Bronchial epithelial cell (primary cell): ENCODE results near the gene PTH1R. TPM values are rescaled to one million over a fixed set of nuclear protein-coding genes. Genes with fewer than 3 reads are reported as not detected.

ENCODE experiments used
- DNase-seq: peaks from one replicate; pipeline ENCODE4 v3.0.0-alpha.2; 2010; ENCODE audit warnings: low read depth
- FAIRE-seq: peaks from 2 replicates; lab custom pipeline; 2011; peaks lifted over from hg19 to GRCh38; lab: Jason Lieb, UNC
- H3K27me3 ChIP-seq: 2 replicates; pipeline ENCODE4 v1.5.1; 2011; ENCODE audit warnings: low read length; ENCODE audit not compliant: control insufficient read depth, insufficient read depth
- H3K36me3 ChIP-seq: 2 replicates; pipeline ENCODE4 v1.5.1; 2011; ENCODE audit warnings: low read length; ENCODE audit not compliant: control insufficient read depth, insufficient read depth
- H3K4me3 ChIP-seq: 2 replicates; pipeline ENCODE4 v1.5.1; 2011; ENCODE audit warnings: mild to moderate bottlenecking, low read depth, low read length, control low read depth
- CTCF ChIP-seq: IDR thresholded peaks from 2 replicates; pipeline ENCODE4 v1.5.1; 2011; ENCODE audit warnings: mild to moderate bottlenecking, moderate library complexity, low read length, control low read depth, inconsistent platforms; ENCODE audit not compliant: insufficient read depth, severe bottlenecking
- total RNA-seq: library from RNA; depleted of rRNA; stranded (reverse); fragments of >200 nt; gene quantifications from 2 replicates; pipeline ENCODE4 v1.2.1, GENCODE V29; 2014

The PTH1R gene
- total RNA-seq, 1 donor from 2014 or later = not detected

DNA sequence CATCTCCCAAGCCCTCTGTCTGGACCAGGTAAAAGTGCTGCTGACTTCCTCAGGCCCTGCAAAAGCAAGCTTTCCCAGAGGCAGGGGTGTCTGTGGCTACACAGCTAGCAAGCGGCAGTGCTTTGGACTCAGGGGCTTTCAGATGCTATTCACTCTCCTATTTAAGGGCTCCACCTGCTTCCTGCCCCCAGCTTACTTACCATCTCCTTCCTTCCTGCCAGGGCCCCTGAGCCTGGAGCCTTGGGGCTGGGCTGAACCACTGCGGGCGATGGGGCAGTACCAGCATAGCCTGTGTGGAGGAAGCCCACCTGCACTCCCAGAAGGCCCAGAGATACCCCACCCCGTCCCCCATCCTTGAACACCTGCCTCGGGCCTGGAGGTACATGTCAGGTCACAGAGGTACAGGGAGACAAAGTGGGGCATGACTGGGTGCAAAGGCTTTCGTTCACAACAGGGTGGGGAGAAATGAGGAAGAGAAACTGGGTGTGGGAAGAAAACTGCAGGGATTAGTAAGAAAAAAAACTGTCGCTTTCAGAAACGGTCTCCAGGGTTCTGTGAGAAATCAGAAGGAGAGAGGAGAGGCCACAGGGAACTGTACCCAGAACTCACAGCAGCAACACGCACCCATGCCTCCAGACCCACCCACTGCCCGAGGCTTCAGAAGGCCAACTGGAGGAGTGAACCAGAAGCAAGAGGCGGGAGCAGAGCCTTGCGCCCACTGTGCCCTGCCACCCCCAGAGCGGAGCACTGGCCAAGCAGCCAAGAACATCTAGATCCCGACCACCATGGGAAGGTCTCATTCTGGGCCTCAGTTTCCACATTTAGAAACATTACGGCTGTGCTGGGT, 49.6 kb downstream of the PTH1R start:
- FAIRE-seq (no peak), DNase-seq (no peak)
- H3K36me3 ChIP-seq = peaks cover 40% of the 10 kb centered on the region
- TF ChIP-seq CTCF = no peak
- no peaks in the 10 kb centered on the region for H3K27me3 ChIP-seq
- H3K4me3 ChIP-seq = no peak overlapping the region

- DNase-seq (no peak), FAIRE-seq (no peak)
- H3K27me3 ChIP-seq = no peaks in the 10 kb centered on the region
- peaks cover 36% of the 10 kb centered on the region for H3K36me3 ChIP-seq
- H3K4me3 ChIP-seq = no peak overlapping the region
- TF ChIP-seq CTCF = no peak
Measured at GRCh38 chr3:46927718-46928073, 50.2 kb downstream of the PTH1R start.

GRCh38 chr3:46928282-46928681, 50.8 kb downstream of the PTH1R start:
- no peak for FAIRE-seq
- Histone ChIP-seq H3K27me3 (no peaks in the 10 kb centered on the region), H3K36me3 (peaks cover 30% of the 10 kb centered on the region), H3K4me3 (no peak overlapping the region)
- no peak for DNase-seq
- TF ChIP-seq CTCF = no peak

DNA sequence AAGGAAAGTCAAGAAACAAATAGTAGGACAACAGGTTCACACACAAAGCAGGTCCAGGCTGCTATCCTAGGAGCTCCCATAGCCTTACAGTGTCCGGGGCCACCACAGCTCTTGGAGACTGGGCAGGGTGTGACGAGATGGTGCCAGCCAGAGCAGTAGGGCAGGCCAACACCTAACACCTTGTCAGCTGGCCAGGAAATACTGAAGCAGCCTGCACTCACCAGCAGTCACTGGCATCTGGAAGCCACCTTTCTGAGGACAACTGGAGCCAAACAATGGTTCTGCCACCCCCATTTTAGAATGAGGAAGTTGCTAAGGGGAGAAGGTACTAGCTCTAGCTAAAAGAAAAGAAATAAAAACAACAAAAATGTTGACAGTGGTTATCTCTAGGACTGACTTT, 51.8 kb downstream of the PTH1R start:
- Histone ChIP-seq H3K27me3 (no peaks in the 10 kb centered on the region), H3K36me3 (peaks cover 21% of the 10 kb centered on the region), H3K4me3 (no peak overlapping the region)
- no peak for TF ChIP-seq CTCF
- FAIRE-seq = no peak
- DNase-seq = no peak

DNA sequence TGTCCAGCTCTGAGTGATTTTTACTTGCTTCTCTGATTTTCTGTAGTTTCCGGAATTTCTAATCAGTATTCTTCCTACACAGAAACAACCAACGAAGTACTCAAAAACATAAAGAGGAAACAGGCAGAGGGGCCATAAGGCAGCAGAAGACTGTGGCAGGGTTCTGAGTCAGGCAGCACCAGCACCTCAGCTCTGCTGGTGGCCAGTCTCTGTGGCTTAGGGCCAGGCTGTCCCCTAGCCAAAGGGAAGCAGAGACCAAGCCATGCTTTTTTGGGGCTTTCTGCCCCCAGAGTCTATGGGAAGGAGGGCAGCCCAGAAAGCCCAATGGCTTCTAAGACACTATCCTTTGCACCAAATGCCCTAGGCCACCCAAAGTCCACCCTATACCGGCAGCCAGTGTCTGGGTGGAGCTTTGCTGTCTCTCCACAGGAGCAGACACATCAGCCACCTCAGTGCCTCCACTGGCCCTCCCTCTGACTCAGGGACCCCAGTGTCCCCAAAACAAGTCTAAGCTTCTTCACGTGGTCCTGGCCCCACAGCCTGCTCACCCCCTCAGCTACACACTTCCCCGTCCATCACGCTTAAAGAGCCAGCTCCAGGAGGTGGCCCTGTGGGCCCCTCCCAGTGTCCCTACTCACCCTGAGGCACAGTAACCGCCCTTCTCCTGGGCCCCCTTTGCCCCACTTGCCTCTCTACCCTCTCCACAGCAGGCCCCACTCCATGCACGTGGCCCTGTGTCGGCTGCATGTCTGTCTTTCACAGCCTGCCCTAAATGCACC, 52.8 kb downstream of the PTH1R start:
- DNase-seq (no peak), FAIRE-seq (no peak)
- Histone ChIP-seq H3K4me3 (no peak overlapping the region), H3K27me3 (no peaks in the 10 kb centered on the region), H3K36me3 (peaks cover 15% of the 10 kb centered on the region)
- no peak for TF ChIP-seq CTCF
